ENCODE results near the gene SIRT2. TPM values are rescaled to one million over a fixed set of nuclear protein-coding genes. Genes with fewer than 3 reads are reported as not detected.
"Not testable (repeated sequence)": the region's sequence is repeated elsewhere in the genome, so short reads cannot be mapped to it uniquely, and the experiment has no call there.

SIRT2 gene
- total RNA-seq, 2 donors from 2014 or later: 28.0 to 32.9 TPM

DNA sequence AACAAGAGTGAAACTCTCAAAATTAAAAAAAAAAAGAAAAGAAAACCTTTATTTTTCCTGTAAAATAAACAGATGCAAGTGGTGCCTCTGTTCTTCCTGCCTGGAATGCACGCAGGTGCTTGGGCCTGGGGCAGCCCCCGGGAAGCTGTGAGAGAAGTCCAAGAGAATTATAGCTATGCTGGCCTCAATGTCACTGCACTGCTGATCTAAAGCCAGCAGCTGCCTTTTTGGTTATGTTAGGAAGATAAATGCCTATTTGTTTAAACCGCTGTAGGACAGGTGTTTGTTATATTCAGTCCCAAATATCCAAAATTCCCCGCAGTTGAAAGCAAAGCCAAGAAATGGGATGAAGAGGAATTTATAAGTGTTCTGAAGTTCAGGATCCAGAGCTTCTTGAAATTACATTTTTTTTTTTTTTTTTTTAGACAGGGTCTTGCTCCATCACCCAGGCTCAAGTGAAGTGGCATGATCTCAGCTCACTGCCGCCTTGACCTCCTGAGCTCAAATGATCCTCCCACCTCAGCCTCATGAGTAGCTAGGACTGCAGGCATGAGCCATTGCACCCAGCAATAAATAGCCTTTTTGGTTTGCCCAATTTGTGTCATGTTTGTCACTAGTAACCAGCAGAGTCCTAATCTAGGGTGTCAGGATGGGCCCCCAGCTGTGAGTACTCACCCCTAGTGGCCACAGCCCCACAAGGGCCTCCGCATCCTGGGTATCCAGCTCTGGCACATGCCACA, 23.6 kb downstream of the SIRT2 start:
- H3K27me3 ChIP-seq: no peaks in the 10 kb centered on the region
- DNase-seq: no peak
- no peaks in the 10 kb centered on the region for H3K9me3 ChIP-seq
- no peak overlapping the region for H3K4me3 ChIP-seq
- H3K4me1 ChIP-seq: peaks cover 5% of the 10 kb centered on the region
- H3K36me3 ChIP-seq: no peaks in the 10 kb centered on the region
- intact Hi-C loops (cut with DNase I): no loop called here
- TF ChIP-seq, protein P1, sequence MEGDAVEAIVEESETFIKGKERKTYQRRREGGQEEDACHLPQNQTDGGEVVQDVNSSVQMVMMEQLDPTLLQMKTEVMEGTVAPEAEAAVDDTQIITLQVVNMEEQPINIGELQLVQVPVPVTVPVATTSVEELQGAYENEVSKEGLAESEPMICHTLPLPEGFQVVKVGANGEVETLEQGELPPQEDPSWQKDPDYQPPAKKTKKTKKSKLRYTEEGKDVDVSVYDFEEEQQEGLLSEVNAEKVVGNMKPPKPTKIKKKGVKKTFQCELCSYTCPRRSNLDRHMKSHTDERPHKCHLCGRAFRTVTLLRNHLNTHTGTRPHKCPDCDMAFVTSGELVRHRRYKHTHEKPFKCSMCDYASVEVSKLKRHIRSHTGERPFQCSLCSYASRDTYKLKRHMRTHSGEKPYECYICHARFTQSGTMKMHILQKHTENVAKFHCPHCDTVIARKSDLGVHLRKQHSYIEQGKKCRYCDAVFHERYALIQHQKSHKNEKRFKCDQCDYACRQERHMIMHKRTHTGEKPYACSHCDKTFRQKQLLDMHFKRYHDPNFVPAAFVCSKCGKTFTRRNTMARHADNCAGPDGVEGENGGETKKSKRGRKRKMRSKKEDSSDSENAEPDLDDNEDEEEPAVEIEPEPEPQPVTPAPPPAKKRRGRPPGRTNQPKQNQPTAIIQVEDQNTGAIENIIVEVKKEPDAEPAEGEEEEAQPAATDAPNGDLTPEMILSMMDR (IDR thresholded peaks at IDR 0.05): no peak
- H3K9ac ChIP-seq (ENCODE audit: low read depth in 2 of 2, low read length in 2 of 2): no peak overlapping the region
- no peak overlapping the region for H3K27ac ChIP-seq

DNA sequence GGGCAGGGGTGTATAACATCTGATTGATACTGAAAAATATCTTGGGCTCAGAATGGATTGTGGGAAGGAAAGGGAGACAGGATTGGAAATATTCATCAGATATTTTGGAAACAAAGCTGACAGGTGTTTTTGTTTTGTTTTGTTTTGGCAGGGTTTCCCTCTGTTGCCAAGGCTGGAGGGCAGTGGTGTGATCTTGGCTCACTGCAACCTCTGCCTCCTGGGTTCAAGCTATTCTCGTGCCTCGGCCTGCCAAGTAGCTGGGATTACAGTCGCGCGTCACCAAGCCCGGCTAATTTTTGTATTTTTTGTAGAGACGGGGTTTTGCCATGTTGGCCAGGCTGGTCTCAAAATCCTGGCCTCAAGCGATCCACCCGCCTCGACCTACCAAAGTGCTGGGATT, 26.0 kb downstream of the SIRT2 start:
- H3K9ac ChIP-seq (ENCODE audit: low read depth in 2 of 2, low read length in 2 of 2); intact Hi-C loops (cut with DNase I); H3K4me1 ChIP-seq; DNase-seq; H3K36me3 ChIP-seq; H3K27ac ChIP-seq; H3K27me3 ChIP-seq; H3K9me3 ChIP-seq; H3K4me3 ChIP-seq: not testable (repeated sequence)

DNA sequence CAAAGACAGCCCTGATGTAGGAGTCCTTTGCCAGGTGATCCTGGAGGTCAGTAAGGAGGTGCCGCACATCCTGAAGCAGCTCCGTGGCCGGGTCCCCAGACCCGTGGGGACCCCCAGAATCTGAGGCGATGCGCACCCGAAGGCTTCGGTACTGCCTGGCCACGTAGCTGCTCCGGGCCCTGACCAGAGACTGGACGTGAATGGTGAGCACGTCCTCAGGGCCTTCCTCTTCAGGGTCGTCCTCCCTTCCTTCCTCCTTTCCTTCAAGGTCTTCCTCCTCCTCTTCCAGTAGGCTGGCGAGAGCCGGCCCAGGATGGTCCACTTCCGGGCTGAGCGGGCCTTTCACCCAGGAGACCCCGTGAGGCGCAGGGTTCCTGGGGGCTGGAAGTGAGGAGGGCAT, 28.8 kb downstream of the SIRT2 start:
- H3K9me3 ChIP-seq: no peaks in the 10 kb centered on the region
- no peak overlapping the region for H3K4me3 ChIP-seq
- TF ChIP-seq, protein P1 (IDR thresholded peaks at IDR 0.05): no peak
- H3K27ac ChIP-seq: no peak overlapping the region
- intact Hi-C loops (cut with DNase I): no loop called here
- H3K9ac ChIP-seq (ENCODE audit: low read depth in 2 of 2, low read length in 2 of 2): no peak overlapping the region
- no peaks in the 10 kb centered on the region for H3K36me3 ChIP-seq
- H3K27me3 ChIP-seq: no peaks in the 10 kb centered on the region
- DNase-seq: no peak
- peaks cover 5% of the 10 kb centered on the region for H3K4me1 ChIP-seq

DNA sequence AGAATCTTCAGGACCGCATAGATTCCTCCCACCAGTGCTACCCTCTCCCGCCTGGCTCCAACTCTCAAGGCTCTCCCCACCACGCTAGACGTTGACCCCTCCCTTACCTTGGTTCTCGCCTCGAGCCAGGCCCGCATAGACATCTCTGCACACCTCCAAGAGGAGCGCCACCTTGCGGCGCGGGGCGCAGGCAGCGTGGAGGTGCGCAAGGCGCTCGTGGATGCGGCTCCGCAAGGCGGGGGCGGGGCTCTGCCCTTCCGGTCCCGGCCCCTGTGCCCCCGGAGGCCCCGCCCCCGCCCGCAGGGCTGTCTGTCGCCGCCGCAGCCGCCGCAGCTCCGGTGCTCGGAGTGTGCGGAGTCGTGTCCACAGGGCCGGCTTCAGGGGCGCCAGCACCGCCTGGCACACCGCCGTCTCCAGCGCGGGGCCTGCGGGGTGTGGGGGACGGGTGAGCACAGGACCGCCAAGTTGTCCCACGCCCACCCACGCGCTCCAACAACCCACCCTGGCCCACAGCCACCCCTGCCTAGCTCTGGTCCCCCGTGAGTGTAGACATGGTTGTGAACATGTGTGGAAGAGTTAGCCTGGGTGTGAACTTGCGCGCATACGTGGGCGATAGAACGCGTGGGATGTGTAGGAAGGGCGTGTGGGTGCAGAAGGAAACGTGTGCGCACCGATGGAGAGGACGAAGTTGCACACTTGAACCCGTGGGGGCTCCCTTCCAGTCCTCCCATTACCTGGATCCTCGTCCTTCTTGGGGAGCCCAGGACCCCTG, 29.4 kb downstream of the SIRT2 start:
- DNase-seq: peak; percentile 86
- H3K9ac ChIP-seq (ENCODE audit: low read depth in 2 of 2, low read length in 2 of 2): peak overlapping the region; percentile 26 to 58
- H3K4me1 ChIP-seq: peaks cover 5% of the 10 kb centered on the region
- peak overlapping the region; percentile 1 for H3K27ac ChIP-seq
- intact Hi-C loops (cut with DNase I): no loop called here
- peak overlapping the region; percentile 35 for H3K4me3 ChIP-seq
- TF ChIP-seq, protein P1 (IDR thresholded peaks at IDR 0.05): peak; percentile 83
- H3K36me3 ChIP-seq: no peaks in the 10 kb centered on the region
- H3K9me3 ChIP-seq: no peaks in the 10 kb centered on the region
- no peaks in the 10 kb centered on the region for H3K27me3 ChIP-seq

DNA sequence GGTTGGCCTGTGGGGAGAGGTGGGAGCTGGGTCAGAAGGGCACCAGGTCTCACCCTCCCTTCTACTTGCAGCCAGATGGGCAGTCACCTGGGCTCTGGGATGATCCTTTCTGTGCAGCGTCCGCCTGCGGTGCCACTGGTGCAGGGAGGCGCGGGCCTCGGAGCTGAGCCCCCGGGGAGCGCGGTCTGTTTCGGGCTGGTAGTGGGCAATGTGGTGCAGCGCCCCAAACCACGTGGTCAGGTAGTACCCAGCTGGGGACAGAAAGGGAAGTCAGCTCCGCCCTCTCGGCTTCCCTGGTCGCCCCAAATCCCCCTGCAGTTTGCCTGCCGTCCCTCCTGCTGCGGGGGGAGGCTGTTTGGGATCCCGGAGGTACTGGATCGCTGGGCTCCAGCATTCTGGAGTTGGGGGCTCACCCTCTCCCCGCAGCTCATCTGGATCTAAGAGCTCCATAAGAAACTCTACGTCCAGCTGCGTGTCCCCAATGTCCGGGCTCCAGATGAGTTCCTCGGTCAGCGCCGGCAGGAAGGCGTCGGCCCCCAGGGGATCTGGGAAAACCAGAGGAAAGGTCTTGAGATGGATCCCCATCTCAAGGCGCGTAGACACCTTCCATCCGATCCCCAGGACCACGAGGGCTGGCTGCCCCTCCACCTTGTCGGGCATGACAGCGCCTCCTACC, 30.1 kb downstream of the SIRT2 start:
- Histone ChIP-seq H3K36me3 (no peaks in the 10 kb centered on the region), H3K4me3 (peak overlapping the region; percentile 35), H3K9me3 (no peaks in the 10 kb centered on the region), H3K4me1 (peaks cover 9% of the 10 kb centered on the region), H3K9ac (ENCODE audit: low read depth in 2 of 2, low read length in 2 of 2) (peak overlapping the region; percentile 26 to 58), H3K27me3 (no peaks in the 10 kb centered on the region), H3K27ac (peak overlapping the region; percentile 1)
- TF ChIP-seq, protein P1 (IDR thresholded peaks at IDR 0.05): no peak
- intact Hi-C loops (cut with DNase I): no loop called here
- DNase-seq: peak; percentile 41

Data from colonic mucosa (tissue), 4 donors.